Gastrocnemius medialis (tissue), 4 donors: ENCODE results near the gene ZC3H11A. TPM values are rescaled to one million over a fixed set of nuclear protein-coding genes. Genes with fewer than 3 reads are reported as not detected.

Source experiments
- ATAC-seq, 2 donors: fragments of 150-250 bp; one replicate each; pipeline ENCODE4 v1.9.1; 2016
- DNase-seq, 2 donors: peaks; one replicate each; pipeline ENCODE4 v3.0.0-alpha.2; 2019
- H3K27ac ChIP-seq, 4 donors: fragments of 200-600 bp; sonication (generic); 1 replicate in 1 of 4; 2 replicates in 3 of 4; pipeline ENCODE4 v1.5.1; 2016 to 2018; ENCODE audit warnings: mild to moderate bottlenecking in 2 of 4, moderate library complexity in 1 of 4
- H3K27me3 ChIP-seq, 3 donors: fragments of 200-600 bp; sonication (generic) in 2 of 3; 1 replicate in 1 of 3; 2 replicates in 2 of 3; pipeline versions ENCODE4 v1.5.1 to v1.6.0; 2016 to 2019; ENCODE audit warnings: mild to moderate bottlenecking in 1 of 3, moderate library complexity in 1 of 3
- H3K36me3 ChIP-seq, 2 donors: fragments of 200-600 bp; sonication (generic) in 1 of 2; one replicate each; pipeline ENCODE4 v1.5.1; 2017 to 2018
- H3K4me1 ChIP-seq, 2 donors: fragments of 200-600 bp; sonication (generic) in 1 of 2; one replicate each; pipeline ENCODE4 v1.5.1; 2016 to 2017; ENCODE audit warnings: mild to moderate bottlenecking in 2 of 2
- H3K4me3 ChIP-seq, 4 donors: fragments of 200-600 bp; sonication (generic) in 3 of 4; 1 replicate in 1 of 4; 2 replicates in 3 of 4; pipeline ENCODE4 v1.5.1; 2016 to 2019; ENCODE audit warnings: mild to moderate bottlenecking in 2 of 4
- H3K9me3 ChIP-seq, 3 donors: fragments of 200-600 bp; sonication (generic) in 2 of 3; 1 replicate in 1 of 3; 2 replicates in 2 of 3; pipeline ENCODE4 v1.5.1; 2016 to 2019
- POLR2A ChIP-seq, 2 donors: fragments of 450-650 bp; IDR thresholded peaks; one replicate each; pipeline ENCODE4 v1.6.1; 2017; ENCODE audit warnings: antibody characterized with exemption in 2 of 2, mild to moderate bottlenecking in 2 of 2, moderate library complexity in 2 of 2
- in situ Hi-C, 4 donors: fragments of 200-750 bp; cut with MboI; loops; one replicate each; pipeline versions ENCODE4 v1.15.0 to v1.8.0; 2017; ENCODE audit warnings: low sequenced_read_pairs in 4 of 4
- intact Hi-C: fragments of 100-400 bp; cut with DNase I; formaldehyde crosslinking; loops from one replicate; pipeline ENCODE4 v1.15.1; 2023; ENCODE audit warnings: low total_unique reads
- total RNA-seq, 4 donors: library from RNA; depleted of rRNA; stranded (reverse); fragments of >200 nt; gene quantifications; one replicate each; pipeline versions ENCODE4 v1.1.0 to v1.2.3, GENCODE V29; 2016
- TF ChIP-seq, protein P1 (sequence below), 5 experiments: fragments of 450-650 bp in 3 of 5; fragments of 200-600 bp in 2 of 5; sonication (generic) in 2 of 5; IDR thresholded peaks in 4 of 5; conservative IDR thresholded peaks in 1 of 5; 1 replicate in 4 of 5; 2 replicates in 1 of 5; pipeline ENCODE4 v1.5.1; 2016 to 2019; ENCODE audit warnings: antibody characterized with exemption in 5 of 5, mild to moderate bottlenecking in 3 of 5, moderate library complexity in 3 of 5

ZC3H11A gene
- total RNA-seq, 4 donors from 2014 or later = 71.0 to 131 (median 92.0) TPM

DNA sequence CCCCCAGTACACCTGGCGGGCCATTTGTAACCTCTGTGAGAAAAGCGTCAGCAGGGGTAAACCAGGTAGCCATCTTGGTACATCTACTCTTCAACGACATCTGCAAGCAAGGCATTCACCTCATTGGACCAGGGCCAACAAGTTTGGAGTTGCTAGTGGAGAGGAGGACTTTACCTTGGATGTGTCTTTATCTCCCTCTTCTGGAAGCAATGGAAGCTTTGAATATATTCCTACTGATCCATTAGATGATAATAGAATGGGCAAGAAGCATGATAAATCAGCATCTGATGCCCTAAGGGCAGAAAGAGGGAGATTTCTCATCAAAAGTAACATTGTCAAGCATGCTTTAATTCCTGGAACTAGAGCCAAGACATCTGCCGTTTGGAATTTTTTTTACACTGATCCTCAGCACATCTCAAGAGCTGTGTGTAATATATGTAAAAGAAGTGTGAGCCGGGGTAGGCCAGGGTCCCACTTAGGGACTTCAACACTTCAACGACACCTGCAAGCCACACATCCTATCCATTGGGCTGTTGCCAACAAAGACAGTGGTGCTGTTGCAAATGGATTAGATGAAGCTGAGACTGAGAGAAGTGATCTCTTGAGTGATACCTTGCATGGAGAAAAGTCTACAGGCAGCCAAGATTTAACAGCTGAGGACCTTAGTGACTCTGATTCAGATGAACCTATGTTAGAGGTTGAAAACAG, 2.7 kb downstream of the ZC3H11A start:
- no peak for TF ChIP-seq POLR2A (IDR thresholded peaks at IDR 0.05)
- TF ChIP-seq, protein P1, sequence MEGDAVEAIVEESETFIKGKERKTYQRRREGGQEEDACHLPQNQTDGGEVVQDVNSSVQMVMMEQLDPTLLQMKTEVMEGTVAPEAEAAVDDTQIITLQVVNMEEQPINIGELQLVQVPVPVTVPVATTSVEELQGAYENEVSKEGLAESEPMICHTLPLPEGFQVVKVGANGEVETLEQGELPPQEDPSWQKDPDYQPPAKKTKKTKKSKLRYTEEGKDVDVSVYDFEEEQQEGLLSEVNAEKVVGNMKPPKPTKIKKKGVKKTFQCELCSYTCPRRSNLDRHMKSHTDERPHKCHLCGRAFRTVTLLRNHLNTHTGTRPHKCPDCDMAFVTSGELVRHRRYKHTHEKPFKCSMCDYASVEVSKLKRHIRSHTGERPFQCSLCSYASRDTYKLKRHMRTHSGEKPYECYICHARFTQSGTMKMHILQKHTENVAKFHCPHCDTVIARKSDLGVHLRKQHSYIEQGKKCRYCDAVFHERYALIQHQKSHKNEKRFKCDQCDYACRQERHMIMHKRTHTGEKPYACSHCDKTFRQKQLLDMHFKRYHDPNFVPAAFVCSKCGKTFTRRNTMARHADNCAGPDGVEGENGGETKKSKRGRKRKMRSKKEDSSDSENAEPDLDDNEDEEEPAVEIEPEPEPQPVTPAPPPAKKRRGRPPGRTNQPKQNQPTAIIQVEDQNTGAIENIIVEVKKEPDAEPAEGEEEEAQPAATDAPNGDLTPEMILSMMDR (IDR thresholded peaks at IDR 0.05 in 4 of 5, conservative IDR thresholded peaks at IDR 0.05 in 1 of 5) = no peak
- Histone ChIP-seq H3K4me1 (peaks cover 58 to 69% of the 10 kb centered on the region in 2 donors), H3K36me3 (peaks cover 0 to 1% of the 10 kb centered on the region in 2 donors), H3K27me3 (no peaks in the 10 kb centered on the region), H3K27ac (peak overlapping the region; percentile 98 to 99 (median 98)), H3K4me3 (peak overlapping the region in 3 of 4 donors; percentile 75 to 91 (median 88)), H3K9me3 (no peaks in the 10 kb centered on the region)
- in situ Hi-C loops = no loop called here
- intact Hi-C loops = loop anchor here (5.0 to 10.0 kb wide), 3 partner anchors 523 to 831 kb away; partner anchors contain the start of gene CYB5R1
- ATAC-seq = no peak
- peak; percentile 16 to 35 for DNase-seq

DNA sequence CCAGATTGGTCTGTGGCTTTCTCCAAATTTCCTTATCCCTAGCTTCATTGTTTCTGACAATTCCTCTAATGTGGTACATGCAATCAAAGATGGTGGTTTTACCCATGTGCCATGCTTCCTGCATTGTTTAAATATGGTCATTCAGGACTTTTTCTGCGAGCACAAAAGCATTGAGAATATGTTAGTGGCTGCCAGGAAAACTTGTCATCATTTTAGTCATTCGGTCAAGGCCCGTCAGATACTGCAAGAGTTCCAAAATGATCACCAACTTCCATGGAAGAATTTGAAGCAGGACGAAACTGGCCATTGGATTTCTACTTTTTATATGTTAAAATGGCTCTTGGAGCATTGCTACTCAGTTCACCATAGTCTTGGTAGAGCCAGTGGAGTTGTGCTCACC, 3.7 kb downstream of the ZC3H11A start:
- no peak for DNase-seq
- Histone ChIP-seq H3K4me1 (peaks cover 65 to 72% of the 10 kb centered on the region in 2 donors), H3K27me3 (no peaks in the 10 kb centered on the region), H3K9me3 (no peaks in the 10 kb centered on the region), H3K27ac (peak overlapping the region; percentile 98 to 99 (median 98)), H3K36me3 (peaks cover 0 to 12% of the 10 kb centered on the region in 2 donors), H3K4me3 (no peak overlapping the region)
- in situ Hi-C loops (no loop called here), intact Hi-C loops (loop anchor here (5.0 to 10.0 kb wide), 3 partner anchors 524 to 832 kb away; partner anchors contain the start of gene CYB5R1)
- no peak for TF ChIP-seq POLR2A (IDR thresholded peaks at IDR 0.05)
- TF ChIP-seq, protein P1 (IDR thresholded peaks at IDR 0.05 in 4 of 5, conservative IDR thresholded peaks at IDR 0.05 in 1 of 5) = no peak
- no peak for ATAC-seq

DNA sequence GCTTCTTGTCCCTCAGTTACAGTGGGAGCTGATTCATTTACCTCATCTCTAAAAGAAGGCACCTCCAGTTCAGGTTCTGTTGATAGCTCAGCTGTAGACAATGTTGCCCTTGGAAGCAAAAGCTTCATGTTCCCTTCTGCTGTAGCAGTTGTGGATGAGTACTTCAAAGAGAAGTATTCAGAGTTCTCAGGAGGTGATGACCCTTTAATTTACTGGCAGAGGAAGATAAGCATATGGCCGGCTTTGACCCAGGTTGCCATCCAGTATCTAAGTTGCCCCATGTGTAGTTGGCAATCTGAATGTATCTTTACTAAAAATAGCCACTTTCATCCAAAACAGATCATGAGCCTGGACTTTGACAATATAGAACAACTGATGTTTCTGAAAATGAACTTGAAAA, 4.5 kb downstream of the ZC3H11A start:
- in situ Hi-C loops = loop anchor here in 1 of 4 donors (25.0 kb wide), 1 partner anchor 737 kb away; no protein-coding TSS in a partner anchor
- DNase-seq (peak in 1 of 2 donors; percentile 2), ATAC-seq (peak in 1 of 2 donors; percentile 2)
- no peak for TF ChIP-seq POLR2A (IDR thresholded peaks at IDR 0.05)
- TF ChIP-seq, protein P1 (IDR thresholded peaks at IDR 0.05 in 4 of 5, conservative IDR thresholded peaks at IDR 0.05 in 1 of 5) = no peak
- peaks cover 0 to 15% of the 10 kb centered on the region in 2 donors for H3K36me3 ChIP-seq
- peak overlapping the region in 2 of 4 donors; percentile 2 to 18 for H3K4me3 ChIP-seq
- H3K27me3 ChIP-seq = no peaks in the 10 kb centered on the region
- H3K27ac ChIP-seq = peak overlapping the region; percentile 98 to 99 (median 98)
- peaks cover 65 to 73% of the 10 kb centered on the region in 2 donors for H3K4me1 ChIP-seq
- intact Hi-C loops = loop anchor here (5.0 to 10.0 kb wide), 3 partner anchors 525 to 833 kb away; partner anchors contain the start of gene CYB5R1
- H3K9me3 ChIP-seq = no peaks in the 10 kb centered on the region

DNA sequence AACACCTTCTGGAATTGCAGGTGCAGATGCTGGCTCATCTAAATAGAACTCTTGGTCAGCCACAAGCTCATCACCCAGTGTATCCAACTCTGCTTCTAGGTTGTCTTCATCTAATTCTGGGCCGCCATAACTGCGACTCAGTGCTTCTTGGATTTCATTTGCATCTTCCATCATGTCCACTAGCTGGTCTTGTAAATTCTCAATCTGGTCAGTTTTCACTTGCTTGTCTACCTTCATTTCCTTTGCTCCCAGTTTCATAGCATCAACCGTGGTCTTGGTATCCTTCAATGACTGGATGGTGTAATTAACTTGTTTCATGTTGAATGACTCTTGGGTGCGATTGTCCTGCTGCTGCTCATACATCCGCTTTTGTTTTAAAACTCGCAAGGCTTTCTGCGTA, 10.3 kb downstream of the ZC3H11A start:
- TF ChIP-seq, protein P1 (IDR thresholded peaks at IDR 0.05 in 4 of 5, conservative IDR thresholded peaks at IDR 0.05 in 1 of 5) = no peak
- no peak for TF ChIP-seq POLR2A (IDR thresholded peaks at IDR 0.05)
- DNase-seq (no peak), ATAC-seq (no peak)
- H3K36me3 ChIP-seq = peaks cover 0 to 37% of the 10 kb centered on the region in 2 donors
- in situ Hi-C loops (loop anchor here in 1 of 4 donors (25.0 kb wide), 1 partner anchor 732 kb away; no protein-coding TSS in a partner anchor), intact Hi-C loops (no loop called here)
- H3K27me3 ChIP-seq = no peaks in the 10 kb centered on the region
- no peak overlapping the region for H3K4me3 ChIP-seq
- H3K9me3 ChIP-seq = no peaks in the 10 kb centered on the region
- H3K4me1 ChIP-seq = peaks cover 35 to 37% of the 10 kb centered on the region in 2 donors
- H3K27ac ChIP-seq = no peak overlapping the region
